A172 (cell line): ENCODE results near the gene CD46. TPM values are rescaled to one million over a fixed set of nuclear protein-coding genes. Genes with fewer than 3 reads are reported as not detected.
"Not testable (repeated sequence)": the region's sequence is repeated elsewhere in the genome, so short reads cannot be mapped to it uniquely, and the experiment has no call there.

Experiments
- DNase-seq: peaks from one replicate; pipeline ENCODE4 v3.0.0-alpha.2; 2015; ENCODE audit warnings: low spot score
- total RNA-seq: library from RNA; depleted of rRNA; stranded (reverse); fragments of >200 nt; shearing (Covaris generic); gene quantifications from 2 replicates; pipeline ENCODE4 v1.2.3, GENCODE V29; 2014; rRNA removed

The CD46 gene
- 134 and 148 TPM in 2 replicates for total RNA-seq

GRCh38 chr1:207751790-207752455 lies at the start of gene CD46:
Gene CD46 (plus strand): TSS chr1:207752054. CDS start chr1:207752213, 159 bp downstream.
- peak; percentile 95 for DNase-seq

GRCh38 chr1:207702317-207702716 lies 49.5 kb upstream of the CD46 start:
- no peak for DNase-seq

DNA sequence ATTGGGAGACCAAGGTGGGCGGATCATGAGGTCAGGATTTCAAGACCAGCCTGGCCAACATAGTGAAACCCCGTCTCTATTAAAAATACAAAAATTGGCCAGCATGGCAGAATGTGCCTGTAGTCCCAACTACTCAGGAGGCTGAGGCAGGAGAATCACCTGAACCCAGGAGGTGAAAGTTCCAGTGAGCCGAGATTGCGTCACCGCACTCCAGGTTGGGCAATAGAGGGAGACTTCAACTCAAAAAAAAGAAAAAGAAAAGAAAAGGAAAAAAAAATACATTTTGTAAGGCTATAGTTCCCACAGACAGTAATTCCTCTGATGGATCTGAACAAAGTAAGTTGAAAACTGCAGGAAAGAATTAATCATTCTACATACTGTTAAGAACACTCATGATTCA lies 48.1 kb upstream of the CD46 start:
- no peak for DNase-seq

- DNase-seq, result not testable (repeated sequence)
Observed at GRCh38 chr1:207708004-207708403, 43.9 kb upstream of the CD46 start.

- peak; percentile 51 for DNase-seq
Observed at GRCh38 chr1:207711285-207711684, 40.6 kb upstream of the CD46 start.

GRCh38 chr1:207712701-207713100 lies 39.2 kb upstream of the CD46 start:
- not testable (repeated sequence) for DNase-seq

GRCh38 chr1:207713529-207713928 lies 38.3 kb upstream of the CD46 start:
- DNase-seq, result no peak

DNA sequence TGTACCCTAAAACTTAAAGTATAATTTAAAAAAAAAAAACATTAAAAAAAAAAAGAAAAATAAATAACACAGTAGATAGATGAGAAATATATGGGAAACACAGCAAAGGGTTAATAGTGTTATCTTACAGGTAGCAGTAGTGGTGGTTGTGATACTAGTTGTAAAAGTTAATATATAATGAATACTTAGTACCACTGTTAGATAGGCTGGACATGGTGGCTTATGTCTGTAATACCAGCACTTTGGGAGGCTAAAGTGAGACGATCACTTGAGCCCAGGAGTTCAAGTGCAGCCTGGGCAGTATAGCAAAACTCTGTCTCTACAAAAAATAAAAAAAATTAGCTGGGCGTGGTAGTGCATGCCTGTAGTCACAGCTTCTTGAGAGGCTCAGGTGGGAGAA lies 32.6 kb upstream of the CD46 start:
- DNase-seq, result no peak

- not testable (repeated sequence) for DNase-seq
Observed at GRCh38 chr1:207728200-207728858, 23.5 kb upstream of the CD46 start.

DNA sequence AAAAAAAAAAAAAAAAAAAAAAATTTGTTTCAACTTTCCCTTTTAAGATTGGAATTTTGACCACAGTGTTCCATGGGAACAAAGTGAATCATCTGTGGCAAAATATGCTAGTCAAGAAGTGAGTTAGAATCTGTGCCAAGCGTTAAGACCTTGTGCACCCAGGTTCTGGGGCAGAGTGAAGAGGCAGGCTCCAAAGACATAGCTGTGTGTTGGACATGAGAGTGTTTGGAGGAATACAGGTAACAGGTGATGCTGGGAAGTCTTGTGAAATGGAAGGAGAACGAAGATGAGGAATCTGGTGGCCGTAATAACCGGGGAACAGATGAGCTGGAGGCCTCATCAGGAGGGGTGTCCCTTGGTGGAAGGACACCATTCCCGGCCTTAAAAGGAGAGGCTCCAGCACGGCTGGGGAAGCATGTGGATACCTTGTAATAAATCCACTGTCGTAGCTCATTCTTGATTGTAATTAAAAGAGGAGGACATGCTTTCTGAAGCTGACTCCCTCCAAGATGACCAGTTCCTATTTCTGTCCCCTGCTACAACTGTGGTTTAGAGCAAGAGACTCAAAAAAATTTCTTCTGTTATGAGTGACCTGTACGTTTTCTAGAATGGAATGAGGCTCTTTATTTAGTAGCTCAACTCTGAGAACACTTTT lies 14.2 kb upstream of the CD46 start:
- DNase-seq, result peak; percentile 8

GRCh38 chr1:207738158-207738659 lies 13.6 kb upstream of the CD46 start:
- not testable (repeated sequence) for DNase-seq

- no peak for DNase-seq
Observed at GRCh38 chr1:207740207-207740606, 11.6 kb upstream of the CD46 start.

- DNase-seq, result no peak
Observed at GRCh38 chr1:207742850-207743555, 8.9 kb upstream of the CD46 start.

- no peak for DNase-seq
Observed at GRCh38 chr1:207744000-207744534, 7.8 kb upstream of the CD46 start.

DNA sequence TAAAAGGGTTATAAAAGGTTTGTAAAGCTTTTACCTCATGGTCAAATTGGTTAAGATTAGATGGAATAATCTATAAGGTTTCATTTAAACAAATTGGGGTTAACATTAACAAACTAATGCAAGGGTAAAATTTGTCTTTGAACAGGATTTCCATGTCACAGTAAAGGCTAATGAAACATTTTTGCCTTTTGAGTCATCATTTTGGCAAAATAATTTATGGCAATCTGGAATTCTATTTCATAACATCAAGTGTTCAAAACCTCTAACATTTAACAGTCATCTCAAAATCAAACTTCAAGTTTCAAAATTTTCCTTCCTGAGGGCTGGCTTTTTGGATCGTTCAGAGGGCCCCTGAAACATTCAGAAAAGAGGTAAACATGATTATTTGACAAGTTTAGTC lies 6.6 kb upstream of the CD46 start:
- DNase-seq, result peak; percentile 46

- no peak for DNase-seq
Observed at GRCh38 chr1:207745839-207746767, 5.8 kb upstream of the CD46 start.

GRCh38 chr1:207747627-207748492 lies 4.0 kb upstream of the CD46 start:
- no peak for DNase-seq

DNA sequence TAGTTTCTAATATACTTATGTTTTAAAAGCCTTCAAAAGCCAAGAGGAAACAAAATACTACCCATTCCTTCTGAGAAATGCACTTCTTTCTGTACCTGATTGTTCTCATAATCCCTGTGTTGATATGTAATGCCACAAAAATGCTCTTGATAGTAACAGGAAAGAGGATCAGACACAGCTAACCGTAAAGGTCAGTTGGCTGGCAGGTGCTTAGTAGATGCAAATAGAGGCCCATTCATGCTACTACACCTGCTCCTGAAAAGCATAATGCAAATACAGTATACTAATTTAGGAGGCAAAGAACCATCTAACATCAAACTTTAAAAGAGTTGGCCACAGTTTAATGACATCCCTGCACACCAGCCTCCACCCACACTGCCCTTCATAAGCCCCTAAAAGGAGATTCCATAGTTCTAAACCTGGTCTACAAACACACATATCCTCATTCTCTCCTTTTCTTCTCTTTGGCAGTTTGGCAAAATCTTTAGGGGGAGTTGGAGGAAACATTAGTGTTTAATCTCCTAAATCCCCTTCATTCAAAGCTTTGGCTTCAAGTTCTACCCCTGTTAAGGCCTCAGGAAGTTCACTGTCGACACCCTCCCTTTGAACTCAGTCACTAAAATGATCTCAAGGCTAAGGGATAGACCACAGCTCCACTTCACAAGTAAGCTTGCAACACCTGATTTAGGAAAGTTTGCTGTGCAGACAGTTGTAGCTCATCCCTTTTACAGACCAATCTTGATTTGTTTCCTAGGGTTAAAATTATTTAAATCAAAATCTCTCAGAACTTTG lies 2.9 kb upstream of the CD46 start:
- DNase-seq, result peak; percentile 43
